Breast epithelium (tissue), 3 donors: Measurements from ENCODE around the gene FAM89B.

Source experiments
- CTCF ChIP-seq, 3 donors: fragments of 450-650 bp; IDR thresholded peaks; one replicate each; pipeline ENCODE4 v1.5.1; 2016 to 2017; ENCODE audit warnings: antibody characterized with exemption in 3 of 3, mild to moderate bottlenecking in 3 of 3, moderate library complexity in 3 of 3
- POLR2A ChIP-seq: fragments of 450-650 bp; IDR thresholded peaks from one replicate; pipeline ENCODE4 v1.6.1; 2016; ENCODE audit warnings: antibody characterized with exemption, mild to moderate bottlenecking, moderate library complexity
- POLR2AphosphoS5 ChIP-seq, 3 donors: sonication (generic); formaldehyde crosslinking; IDR thresholded peaks; one replicate each; pipeline ENCODE4 v1.6.1; 2017; ENCODE audit warnings: antibody characterized with exemption in 3 of 3

GRCh38 chr11:65623177-65623576, 50.8 kb downstream of the FAM89B start:
- no peak for TF ChIP-seq POLR2AphosphoS5 (IDR thresholded peaks at IDR 0.05)
- TF ChIP-seq CTCF (IDR thresholded peaks at IDR 0.05), result no peak
- TF ChIP-seq POLR2A, result no peak
